ENCODE data around the gene NEMP1.
"Not testable (repeated sequence)": the region's sequence is repeated elsewhere in the genome, so short reads cannot be mapped to it uniquely, and the experiment has no call there.

NEMP1 gene

GRCh38 chr12:57027011-57027804 lies 51.4 kb downstream of the NEMP1 start:
- no peaks in the 10 kb centered on the region for H3K27me3 ChIP-seq (replicated peaks; ENCODE audit: control insufficient read depth, insufficient read depth, low read length)
- TF ChIP-seq CTCF (IDR thresholded peaks at IDR 0.05; ENCODE audit: insufficient read depth, low read length, poor library complexity, severe bottlenecking) = no peak
- H3K4me3 ChIP-seq (replicated peaks; ENCODE audit: low read depth, low read length) = no peak overlapping the region
- no peak for DNase-seq (ENCODE audit: extremely low read depth, insufficient read length)
- no peaks in the 10 kb centered on the region for H3K36me3 ChIP-seq (ENCODE audit: control insufficient read depth, insufficient read depth, low read length)

- no peaks in the 10 kb centered on the region for H3K36me3 ChIP-seq (ENCODE audit: control insufficient read depth, insufficient read depth, low read length)
- no peak overlapping the region for H3K4me3 ChIP-seq (replicated peaks; ENCODE audit: low read depth, low read length)
- no peak for DNase-seq (ENCODE audit: extremely low read depth, insufficient read length)
- no peaks in the 10 kb centered on the region for H3K27me3 ChIP-seq (replicated peaks; ENCODE audit: control insufficient read depth, insufficient read depth, low read length)
- no peak for TF ChIP-seq CTCF (IDR thresholded peaks at IDR 0.05; ENCODE audit: insufficient read depth, low read length, poor library complexity, severe bottlenecking)
Measured at GRCh38 chr12:57025196-57025595, 53.4 kb downstream of the NEMP1 start.

GRCh38 chr12:57022324-57022723 lies 56.3 kb downstream of the NEMP1 start:
- H3K4me3 ChIP-seq (replicated peaks; ENCODE audit: low read depth, low read length); H3K36me3 ChIP-seq (ENCODE audit: control insufficient read depth, insufficient read depth, low read length); DNase-seq (ENCODE audit: extremely low read depth, insufficient read length); H3K27me3 ChIP-seq (replicated peaks; ENCODE audit: control insufficient read depth, insufficient read depth, low read length): not testable (repeated sequence)

- no peaks in the 10 kb centered on the region for H3K36me3 ChIP-seq (ENCODE audit: control insufficient read depth, insufficient read depth, low read length)
- H3K4me3 ChIP-seq (replicated peaks; ENCODE audit: low read depth, low read length) = no peak overlapping the region
- TF ChIP-seq CTCF (IDR thresholded peaks at IDR 0.05; ENCODE audit: insufficient read depth, low read length, poor library complexity, severe bottlenecking) = no peak
- DNase-seq (ENCODE audit: extremely low read depth, insufficient read length) = no peak
- no peaks in the 10 kb centered on the region for H3K27me3 ChIP-seq (replicated peaks; ENCODE audit: control insufficient read depth, insufficient read depth, low read length)
Measured at GRCh38 chr12:57019983-57020719, 58.4 kb downstream of the NEMP1 start.

GRCh38 chr12:57018906-57019305 lies 59.7 kb downstream of the NEMP1 start:
- no peaks in the 10 kb centered on the region for H3K36me3 ChIP-seq (ENCODE audit: control insufficient read depth, insufficient read depth, low read length)
- DNase-seq (ENCODE audit: extremely low read depth, insufficient read length) = no peak
- no peaks in the 10 kb centered on the region for H3K27me3 ChIP-seq (replicated peaks; ENCODE audit: control insufficient read depth, insufficient read depth, low read length)
- TF ChIP-seq CTCF (IDR thresholded peaks at IDR 0.05; ENCODE audit: insufficient read depth, low read length, poor library complexity, severe bottlenecking) = no peak
- H3K4me3 ChIP-seq (replicated peaks; ENCODE audit: low read depth, low read length) = no peak overlapping the region

GRCh38 chr12:57018353-57018752 lies 60.2 kb downstream of the NEMP1 start:
- not testable (repeated sequence) for H3K36me3 ChIP-seq (ENCODE audit: control insufficient read depth, insufficient read depth, low read length); H3K4me3 ChIP-seq (replicated peaks; ENCODE audit: low read depth, low read length); H3K27me3 ChIP-seq (replicated peaks; ENCODE audit: control insufficient read depth, insufficient read depth, low read length); DNase-seq (ENCODE audit: extremely low read depth, insufficient read length)
